H1 (cell line): Measurements from ENCODE around the gene NCOA6. TPM values are rescaled to one million over a fixed set of nuclear protein-coding genes. Genes with fewer than 3 reads are reported as not detected.

ENCODE experiments used
- ATF2 ChIP-seq: IDR thresholded peaks from 2 replicates; pipeline ENCODE4 v1.6.1; 2012; ENCODE audit warnings: low read length, inconsistent platforms
- BCL11A ChIP-seq, 2 experiments: IDR thresholded peaks; one replicate each; pipeline ENCODE4 v1.6.1; 2011; ENCODE audit warnings: low read depth in 2 of 2, low read length in 2 of 2, mild to moderate bottlenecking in 2 of 2
- CHD7 ChIP-seq: fragments of 300-600 bp; sonication (generic); IDR thresholded peaks from 2 replicates; pipeline ENCODE4 v1.7.1; 2012; ENCODE audit warnings: low read length, moderate library complexity, mild to moderate bottlenecking, inconsistent platforms; ENCODE audit not compliant: insufficient replicate concordance
- CTCF ChIP-seq, 3 experiments: IDR thresholded peaks; 1 replicate in 2 of 3; 2 replicates in 1 of 3; pipeline versions ENCODE4 v1.5.1 to v1.6.1; 2011; ENCODE audit warnings: low read length in 3 of 3, mild to moderate bottlenecking in 3 of 3, inconsistent platforms in 2 of 3, low read depth in 1 of 3, moderate library complexity in 1 of 3; ENCODE audit not compliant: insufficient read depth in 1 of 3; ENCODE audit errors: control extremely low read depth in 1 of 3
- MAX ChIP-seq: IDR thresholded peaks from 2 replicates; pipeline ENCODE4 v1.6.1; 2012; ENCODE audit warnings: inconsistent platforms
- POU5F1 ChIP-seq: IDR thresholded peaks from 2 replicates; pipeline ENCODE4 v1.6.1; 2011; ENCODE audit warnings: low read depth, mild to moderate bottlenecking, low read length, moderate library complexity
- polyA plus RNA-seq, 7 experiments: library from polyadenylated mRNA; depleted of rRNA in 3 of 7; stranded (reverse) in 5 of 7; unstranded in 2 of 7; fragments of >200 nt in 5 of 7; fragments of 200-250 nt in 2 of 7; gene quantifications; 1 replicate in 5 of 7; 2 replicates in 1 of 7; 4 replicates in 1 of 7; pipeline versions ENCODE4 v1.2.1 to v1.2.3, GENCODE V29; 2011 to 2013; ENCODE audit warnings: missing spikeins in 2 of 7, mixed read lengths in 2 of 7
- total RNA-seq: library from RNA; stranded (reverse); fragmentation: NEBNext Ultra II Directional; extraction: Animal tissue kit (Norgen Biotek cat#: 25700); gene quantifications from 2 replicates; pipeline ENCODE4 v1.2.1, GENCODE V29; 2021

NCOA6 gene
- total and polyA plus RNA-seq, 2 of the 8 experiments (the other 6 are each of a cell fraction or from before 2014, with no cell fraction given): 9.0 to 9.5 TPM

- TF ChIP-seq CHD7 (no peak), CTCF (IDR thresholded peaks at IDR 0.05; ENCODE audit: control extremely low read depth in 1 of 3, insufficient read depth in 1 of 3, low read depth in 1 of 3, low read length in 3 of 3) (no peak), MAX (no peak), BCL11A (IDR thresholded peaks at IDR 0.05; ENCODE audit: low read depth in 2 of 2, low read length in 2 of 2) (no peak), ATF2 (no peak), POU5F1 (no peak)
Measured at GRCh38 chr20:34693414-34693813, 132.0 kb downstream of the NCOA6 start (continued).
